22Rv1 (cell line): ENCODE data around the gene KCNH6.

Source experiments
- H3K27ac ChIP-seq: fragments of 450-650 bp; 2 replicates; pipeline ENCODE4 v1.5.1; 2017
- CTCF ChIP-seq: fragments of 450-650 bp; IDR thresholded peaks from 2 replicates; pipeline ENCODE4 v1.5.1; 2017; ENCODE audit warnings: mild to moderate bottlenecking
- ZFX ChIP-seq: fragments of 450-650 bp; IDR thresholded peaks from 2 replicates; pipeline ENCODE4 v1.6.1; 2017; ENCODE audit warnings: antibody characterized with exemption, borderline replicate concordance

The KCNH6 gene

GRCh38 chr17:63503341-63503705, 19.8 kb upstream of the KCNH6 start:
- peak overlapping the region; percentile 63 for H3K27ac ChIP-seq
- TF ChIP-seq CTCF (no peak), ZFX (no peak)

GRCh38 chr17:63504261-63504660, 18.9 kb upstream of the KCNH6 start:
- no peak overlapping the region for H3K27ac ChIP-seq
- no peak for TF ChIP-seq CTCF
- TF ChIP-seq ZFX, result no peak

- TF ChIP-seq CTCF (no peak), ZFX (no peak)
- no peak overlapping the region for H3K27ac ChIP-seq
Observed at GRCh38 chr17:63505341-63505740, 17.8 kb upstream of the KCNH6 start.

GRCh38 chr17:63506627-63507026, 16.5 kb upstream of the KCNH6 start:
- TF ChIP-seq ZFX, result no peak
- no peak for TF ChIP-seq CTCF
- no peak overlapping the region for H3K27ac ChIP-seq

- TF ChIP-seq CTCF (no peak), ZFX (no peak)
- no peak overlapping the region for H3K27ac ChIP-seq
Observed at GRCh38 chr17:63511331-63511730, 11.8 kb upstream of the KCNH6 start.

- TF ChIP-seq ZFX, result no peak
- no peak for TF ChIP-seq CTCF
- no peak overlapping the region for H3K27ac ChIP-seq
Observed at GRCh38 chr17:63512388-63512787, 10.8 kb upstream of the KCNH6 start.

- H3K27ac ChIP-seq, result no peak overlapping the region
- TF ChIP-seq ZFX, result no peak
- no peak for TF ChIP-seq CTCF
Observed at GRCh38 chr17:63512896-63513644, 10.1 kb upstream of the KCNH6 start.
